IPS DF 6.9 (cell line): ENCODE results near the gene ABCA1.

Experiments
- DNase-seq: peaks from one replicate; pipeline ENCODE4 v3.0.0-alpha.2; 2013; ENCODE audit warnings: low read depth, low spot score
- H3K27ac ChIP-seq: one replicate; pipeline ENCODE4 v1.5.1; 2013; ENCODE audit warnings: low read length, control low read depth
- H3K27me3 ChIP-seq: 2 replicates; pipeline ENCODE4 v1.6.1; 2013; ENCODE audit warnings: mild to moderate bottlenecking, low read length; ENCODE audit not compliant: control insufficient read depth, insufficient read depth
- H3K36me3 ChIP-seq: 2 replicates; pipeline ENCODE4 v1.6.1; 2013; ENCODE audit warnings: low read length; ENCODE audit not compliant: control insufficient read depth, insufficient read depth
- H3K4me1 ChIP-seq: 2 replicates; pipeline ENCODE4 v1.6.1; 2013; ENCODE audit warnings: low read length; ENCODE audit not compliant: control insufficient read depth, insufficient read depth
- H3K4me3 ChIP-seq: 2 replicates; pipeline ENCODE4 v1.5.1; 2013; ENCODE audit warnings: mild to moderate bottlenecking, low read length
- H3K9me3 ChIP-seq: 2 replicates; pipeline ENCODE4 v1.6.1; 2013; ENCODE audit warnings: low read length, inconsistent platforms; ENCODE audit not compliant: control insufficient read depth, insufficient read depth
- WGBS: extraction: QIAGEN DNeasy Blood & Tissue Kit; methylation state at CpG from one replicate; pipeline ENCODE4 v1.1.7; 2013; ENCODE audit warnings: mixed read lengths, missing lambda C conversion rate; ENCODE audit not compliant: insufficient read length, insufficient coverage; 5-methylcytosine and 5-hydroxymethylcytosine counted together

The ABCA1 gene

DNA sequence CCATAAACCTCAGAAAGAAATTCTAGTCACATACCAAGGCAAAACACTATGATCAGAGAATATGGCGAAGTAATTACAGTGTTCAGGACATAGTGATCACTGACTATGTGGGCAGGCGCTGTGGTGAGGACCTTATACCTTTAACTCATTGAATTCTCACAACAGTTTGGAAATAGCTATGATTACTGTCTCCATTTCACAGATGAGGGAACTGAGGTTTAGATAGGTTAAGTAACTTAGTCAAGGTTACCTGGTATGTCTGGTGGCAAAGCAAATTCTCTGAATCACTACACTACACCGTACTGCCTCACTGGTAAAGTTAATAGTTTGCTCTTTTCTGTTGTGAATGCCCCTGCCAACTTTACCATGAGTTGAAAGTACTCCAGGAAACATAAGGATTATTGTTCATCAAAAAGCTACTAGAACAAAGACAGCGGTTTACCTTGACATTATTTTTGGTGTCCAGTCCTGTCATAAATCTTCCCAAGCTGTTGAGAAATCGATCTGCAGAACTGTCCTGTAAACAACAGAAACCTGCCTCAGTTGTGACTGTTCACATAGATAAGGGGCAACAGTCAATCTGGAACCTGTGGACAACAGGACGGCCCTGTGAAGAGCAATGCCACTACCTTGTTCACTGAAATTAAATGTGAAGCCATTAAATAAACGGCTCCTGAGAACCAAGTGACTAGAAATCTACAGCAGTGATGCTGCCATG, 127.7 kb downstream of the ABCA1 start:
- no CpG with 5 or more reads among the region's 7 CpGs for WGBS
- DNase-seq: no peak
- Histone ChIP-seq H3K27ac (no peak overlapping the region), H3K9me3 (no peaks in the 10 kb centered on the region), H3K4me3 (no peak overlapping the region), H3K4me1 (no peaks in the 10 kb centered on the region), H3K36me3 (no peaks in the 10 kb centered on the region), H3K27me3 (no peaks in the 10 kb centered on the region; the same call in 1 of the 2 replicates)

- Histone ChIP-seq H3K4me1 (no peaks in the 10 kb centered on the region), H3K4me3 (no peak overlapping the region), H3K36me3 (peaks cover 2% of the 10 kb centered on the region; the same call in 1 of the 2 replicates), H3K9me3 (no peaks in the 10 kb centered on the region), H3K27ac (no peak overlapping the region), H3K27me3 (no peaks in the 10 kb centered on the region; the same call in 1 of the 2 replicates)
- no CpG with 5 or more reads among the region's 5 CpGs for WGBS
- no peak for DNase-seq
Observed at GRCh38 chr9:104798209-104798995, 129.6 kb downstream of the ABCA1 start.

GRCh38 chr9:104795857-104796256, 132.1 kb downstream of the ABCA1 start:
- peaks cover 2% of the 10 kb centered on the region; the same call in 1 of the 2 replicates for H3K36me3 ChIP-seq

GRCh38 chr9:104795082-104795481, 132.9 kb downstream of the ABCA1 start:
- DNase-seq: no peak
- H3K4me3 ChIP-seq: no peak overlapping the region
- H3K27me3 ChIP-seq: no peaks in the 10 kb centered on the region
- WGBS: no CpG with 5 or more reads among the region's 1 CpG
- peaks cover 2% of the 10 kb centered on the region; the same call in 1 of the 2 replicates for H3K36me3 ChIP-seq
- H3K27ac ChIP-seq: no peak overlapping the region
- H3K9me3 ChIP-seq: no peaks in the 10 kb centered on the region
- H3K4me1 ChIP-seq: no peaks in the 10 kb centered on the region

More at GRCh38 chr9:104795857-104796256, 132.1 kb downstream of the ABCA1 start:
- WGBS: no CpG with 5 or more reads among the region's 3 CpGs
- no peaks in the 10 kb centered on the region for H3K27me3 ChIP-seq
- H3K27ac ChIP-seq: no peak overlapping the region
- no peaks in the 10 kb centered on the region for H3K9me3 ChIP-seq
- no peaks in the 10 kb centered on the region for H3K4me1 ChIP-seq
- no peak for DNase-seq
- no peak overlapping the region for H3K4me3 ChIP-seq

DNA sequence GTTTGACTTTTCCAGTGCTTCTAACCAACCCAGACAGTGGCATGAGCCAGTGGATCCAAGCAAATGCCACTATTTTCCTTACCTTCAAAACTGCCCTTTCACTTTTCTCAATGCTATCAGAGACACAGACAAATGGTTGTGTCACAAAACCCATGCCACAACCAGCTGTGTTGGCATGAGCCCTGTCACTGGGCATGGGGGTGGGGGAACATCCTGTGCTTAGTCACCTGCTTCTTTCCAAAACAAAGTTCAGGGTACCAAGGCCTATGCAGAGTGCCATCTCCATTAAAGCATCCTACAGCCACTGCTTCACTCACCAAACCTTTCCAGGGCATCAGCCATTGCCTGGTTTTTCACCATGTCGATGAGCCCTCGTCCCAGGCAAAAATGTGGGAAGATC, 133.9 kb downstream of the ABCA1 start:
- no peaks in the 10 kb centered on the region for H3K4me1 ChIP-seq
- WGBS: no CpG with 5 or more reads among the region's 2 CpGs
- H3K4me3 ChIP-seq: no peak overlapping the region
- H3K27me3 ChIP-seq: no peaks in the 10 kb centered on the region
- H3K9me3 ChIP-seq: no peaks in the 10 kb centered on the region
- no peak overlapping the region for H3K27ac ChIP-seq
- DNase-seq: no peak
- peaks cover 2% of the 10 kb centered on the region; the same call in 1 of the 2 replicates for H3K36me3 ChIP-seq

GRCh38 chr9:104788251-104788650, 139.7 kb downstream of the ABCA1 start:
- Histone ChIP-seq H3K27ac (no peak overlapping the region), H3K4me1 (no peaks in the 10 kb centered on the region), H3K9me3 (no peaks in the 10 kb centered on the region), H3K36me3 (no peaks in the 10 kb centered on the region), H3K27me3 (no peaks in the 10 kb centered on the region), H3K4me3 (no peak overlapping the region)
- WGBS: no CpG with 5 or more reads among the region's 3 CpGs
- DNase-seq: no peak

GRCh38 chr9:104787306-104788015, 140.5 kb downstream of the ABCA1 start:
- no peak for DNase-seq
- Histone ChIP-seq H3K4me3 (no peak overlapping the region), H3K4me1 (no peaks in the 10 kb centered on the region), H3K36me3 (no peaks in the 10 kb centered on the region), H3K9me3 (no peaks in the 10 kb centered on the region), H3K27ac (no peak overlapping the region), H3K27me3 (no peaks in the 10 kb centered on the region)
- no CpG with 5 or more reads among the region's 7 CpGs for WGBS

DNA sequence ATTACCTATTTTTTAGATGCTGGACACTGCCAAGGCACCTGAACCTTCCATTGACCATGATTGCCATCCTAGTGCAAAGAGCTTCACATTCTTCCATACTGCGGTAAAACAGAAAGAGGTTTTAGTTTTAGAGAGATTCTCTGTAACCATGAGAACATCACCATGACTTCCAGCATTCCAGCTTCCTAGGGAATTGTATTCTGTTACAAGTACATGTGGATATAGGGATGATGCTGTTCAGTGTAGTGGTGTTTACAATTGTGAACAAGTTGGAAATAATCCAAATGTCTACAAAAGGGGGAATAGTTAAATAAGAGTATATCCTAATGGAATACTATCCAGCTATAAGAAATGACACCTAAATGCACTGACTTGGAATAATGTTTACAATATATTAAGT, 141.7 kb downstream of the ABCA1 start:
- no CpG with 5 or more reads among the region's 1 CpG for WGBS
- Histone ChIP-seq H3K36me3 (no peaks in the 10 kb centered on the region), H3K9me3 (no peaks in the 10 kb centered on the region), H3K4me3 (no peak overlapping the region), H3K27ac (no peak overlapping the region), H3K4me1 (no peaks in the 10 kb centered on the region), H3K27me3 (no peaks in the 10 kb centered on the region)
- no peak for DNase-seq

DNA sequence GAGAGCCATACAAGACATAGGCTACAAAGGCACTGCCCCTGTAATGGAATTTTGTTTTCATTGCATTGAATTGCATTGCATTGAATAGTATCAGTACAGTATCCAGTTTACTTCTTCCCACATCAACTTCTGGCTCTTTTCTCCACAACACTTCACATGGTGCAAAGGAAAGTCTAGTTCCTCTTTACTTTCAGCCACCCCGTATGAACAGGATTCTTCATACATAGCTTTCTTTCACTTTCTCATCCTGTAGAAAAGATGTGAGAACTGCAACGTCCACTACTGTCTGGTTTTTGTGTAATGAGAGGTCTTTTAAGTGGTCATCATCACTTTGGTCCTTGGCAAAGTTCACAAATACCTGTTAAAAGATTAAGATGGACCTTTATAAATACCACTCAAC, 143.9 kb downstream of the ABCA1 start:
- DNase-seq: no peak
- H3K27me3 ChIP-seq: no peaks in the 10 kb centered on the region
- H3K4me1 ChIP-seq: no peaks in the 10 kb centered on the region
- H3K27ac ChIP-seq: no peak overlapping the region
- no peaks in the 10 kb centered on the region for H3K36me3 ChIP-seq
- H3K9me3 ChIP-seq: no peaks in the 10 kb centered on the region
- no CpG with 5 or more reads among the region's 2 CpGs for WGBS
- H3K4me3 ChIP-seq: no peak overlapping the region

DNA sequence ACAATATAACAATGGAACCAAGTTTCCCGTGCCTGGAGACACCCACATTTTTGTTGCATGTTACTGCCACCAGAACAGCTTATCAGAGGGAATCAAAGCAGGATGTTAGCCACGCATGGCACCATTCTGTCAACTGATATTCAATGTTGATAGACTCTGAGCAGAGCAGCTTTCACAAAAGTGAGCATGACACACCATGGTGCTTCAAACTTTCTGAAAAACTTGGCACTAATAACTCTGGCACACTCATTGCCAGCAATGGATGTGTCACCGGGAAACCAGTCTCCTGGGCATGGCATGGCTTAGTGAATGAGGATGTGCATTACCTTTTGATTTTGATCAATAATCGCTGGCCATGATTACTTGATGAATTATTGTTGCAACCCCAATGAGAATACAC, 144.4 kb downstream of the ABCA1 start:
- no peak for DNase-seq
- H3K27me3 ChIP-seq: no peaks in the 10 kb centered on the region
- H3K4me1 ChIP-seq: no peaks in the 10 kb centered on the region
- no peaks in the 10 kb centered on the region for H3K36me3 ChIP-seq
- no peaks in the 10 kb centered on the region for H3K9me3 ChIP-seq
- no peak overlapping the region for H3K4me3 ChIP-seq
- no CpG with 5 or more reads among the region's 4 CpGs for WGBS
- no peak overlapping the region for H3K27ac ChIP-seq
